Spinal cord (tissue), 10 donors: Measurements from ENCODE around the gene SYT8. TPM values are rescaled to one million over a fixed set of nuclear protein-coding genes. Genes with fewer than 3 reads are reported as not detected.

Experiments
- DNase-seq, 6 donors: peaks; one replicate each; pipeline versions ENCODE4 v3.0.0 to v3.0.0-alpha.2; 2013 to 2015; ENCODE audit warnings: low spot score in 6 of 6, low read depth in 4 of 6
- H3K27ac ChIP-seq: one replicate; pipeline ENCODE4 v1.5.1; 2013; ENCODE audit warnings: low read depth, low read length, control low read depth
- H3K27me3 ChIP-seq: one replicate; pipeline ENCODE4 v1.6.1; 2013; ENCODE audit warnings: low read length; ENCODE audit not compliant: control insufficient read depth, insufficient read depth
- H3K36me3 ChIP-seq: one replicate; pipeline ENCODE4 v1.6.1; 2013; ENCODE audit warnings: low read length; ENCODE audit not compliant: control insufficient read depth, insufficient read depth
- H3K4me1 ChIP-seq: one replicate; pipeline ENCODE4 v1.6.1; 2013; ENCODE audit warnings: low read length; ENCODE audit not compliant: control insufficient read depth, insufficient read depth
- H3K4me3 ChIP-seq: one replicate; pipeline ENCODE4 v1.5.1; 2013; ENCODE audit warnings: low read depth, low read length, control low read depth
- H3K9me3 ChIP-seq: one replicate; pipeline ENCODE4 v1.6.1; 2013; ENCODE audit warnings: low read length; ENCODE audit not compliant: control insufficient read depth, insufficient read depth
- WGBS: methylation state at CpG from one replicate; pipeline ENCODE4 v1.1.5; 2013; ENCODE audit warnings: missing lambda C conversion rate; ENCODE audit not compliant: insufficient coverage; 5-methylcytosine and 5-hydroxymethylcytosine counted together
- polyA plus RNA-seq, 2 donors: library from polyadenylated mRNA; unstranded; fragments of 120-200 nt; gene quantifications; one replicate each; pipeline ENCODE4 v1.2.1, GENCODE V29; 2013; ENCODE audit not compliant: insufficient read length in 2 of 2
- total RNA-seq, 2 donors: library from RNA; depleted of rRNA in 1 of 2; stranded (reverse); fragments of 120-200 nt in 1 of 2; fragments of >200 nt in 1 of 2; gene quantifications; one replicate each; pipeline versions ENCODE4 v1.2.3 to v1.2.4, GENCODE V29; 2013 to 2014
- donor health status: healthy.

The SYT8 gene
- total and polyA plus RNA-seq, 4 donors, result 0.09 to 0.22 TPM; not detected in 2

DNA sequence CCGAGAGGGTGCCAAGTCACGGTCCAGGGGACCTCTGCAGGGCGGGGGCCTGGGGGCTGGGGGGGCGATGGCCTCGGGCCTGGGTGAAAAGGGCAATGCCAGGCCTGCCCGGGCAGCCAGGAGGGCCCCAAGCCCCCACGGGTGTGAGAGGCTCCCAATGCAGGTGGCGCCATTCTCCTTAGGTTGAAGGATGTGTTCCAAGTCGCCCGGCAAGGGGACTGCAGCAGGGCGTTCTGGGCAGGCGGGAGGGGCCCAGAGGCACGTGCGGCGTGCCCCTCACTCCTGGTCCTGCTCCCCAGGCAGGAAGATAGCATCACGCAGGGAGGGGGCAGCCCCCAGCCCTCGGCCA, 3.3 kb downstream of the SYT8 start:
- Histone ChIP-seq H3K4me3 (no peak overlapping the region), H3K4me1 (peaks cover 18% of the 10 kb centered on the region), H3K36me3 (no peaks in the 10 kb centered on the region), H3K9me3 (no peaks in the 10 kb centered on the region), H3K27ac (no peak overlapping the region), H3K27me3 (no peaks in the 10 kb centered on the region)
- WGBS, result 67% methylated on average over 17 of the region's 17 CpGs
- no peak for DNase-seq

DNA sequence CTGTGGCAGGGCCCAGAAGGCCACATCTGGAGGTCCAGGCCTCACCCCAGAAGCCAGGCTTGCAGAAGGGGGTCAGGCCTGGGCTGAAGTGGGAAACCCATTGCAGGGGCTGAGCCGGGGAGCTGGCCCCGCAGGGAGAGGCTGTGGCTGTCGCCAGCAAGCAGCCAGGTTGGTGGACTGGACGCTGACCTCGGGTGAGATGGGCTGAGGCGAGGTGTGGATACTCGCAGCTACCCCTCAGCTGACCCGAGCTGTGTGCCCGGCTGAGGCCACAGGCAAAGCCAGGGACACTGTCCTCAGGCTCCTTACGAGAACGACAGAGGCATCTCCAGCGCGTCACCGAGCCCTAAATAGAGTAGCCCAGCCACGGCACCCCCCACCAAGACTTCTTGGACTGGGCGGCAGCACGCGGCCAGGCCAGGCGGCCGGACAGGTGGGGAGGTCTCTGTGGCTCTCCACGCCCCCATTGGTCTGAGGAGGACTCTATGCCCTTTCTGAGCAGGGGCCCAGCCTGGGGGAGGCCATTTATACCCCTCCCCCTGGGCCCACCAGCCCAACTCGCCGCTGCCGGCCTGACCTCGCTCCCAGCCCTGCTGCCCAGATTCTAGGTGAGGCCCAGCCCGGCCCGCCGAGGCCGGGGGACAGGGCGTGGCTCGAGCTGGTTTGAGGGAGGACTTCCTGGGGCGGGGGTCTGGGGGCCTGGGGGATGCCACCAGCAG, 3.8 kb downstream of the SYT8 start, which contains the start of gene TNNI2:
Gene TNNI2, plus strand, starts transcription at position 556 of the 719 bp plus-strand sequence. CDS start 716 bp downstream, outside the sequence.
- Histone ChIP-seq H3K27ac (no peak within 1 kb of the TSS), H3K9me3 (no peaks in the 10 kb centered on the region), H3K4me3 (no peak within 1 kb of the TSS), H3K4me1 (peaks cover 14% of the 10 kb centered on the region), H3K36me3 (no peaks in the 10 kb centered on the region), H3K27me3 (no peaks in the 10 kb centered on the region)
- 91% methylated on average over 26 of the region's 32 CpGs for WGBS
- DNase-seq, result no peak

DNA sequence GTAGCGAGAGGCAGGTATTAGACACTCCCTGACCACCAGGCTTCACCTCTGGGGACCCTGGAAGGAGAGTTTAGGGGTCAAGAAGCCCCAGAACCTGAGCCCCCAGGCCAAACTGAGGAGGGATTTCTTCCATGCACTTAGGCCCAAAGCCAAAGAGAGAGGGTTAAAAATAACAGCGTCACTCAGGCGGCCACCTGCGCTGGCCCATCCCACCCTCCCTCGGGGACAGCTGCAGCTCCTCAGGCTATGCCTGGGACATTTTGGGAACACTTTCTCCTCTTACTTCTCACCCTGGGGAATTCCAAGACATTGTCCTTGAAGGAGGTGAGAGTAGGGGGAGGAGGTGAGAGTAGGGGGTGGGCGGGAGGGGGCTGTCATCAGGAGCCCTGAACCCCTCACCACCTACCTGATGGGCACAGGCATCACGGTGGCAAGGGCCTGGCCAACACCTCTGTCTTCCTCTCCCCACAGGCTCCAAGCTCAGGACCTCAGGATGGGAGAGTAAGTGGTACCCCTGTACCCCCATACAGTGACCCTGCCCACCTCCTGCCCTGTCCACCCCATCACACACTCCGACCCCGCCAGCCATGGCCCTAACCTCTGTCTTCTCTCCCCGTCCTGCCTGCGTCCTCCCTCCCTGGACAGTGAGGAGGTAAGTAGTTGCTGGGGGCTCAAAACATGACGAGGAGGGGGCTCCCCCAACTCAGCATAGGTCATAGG, 4.6 kb downstream of the SYT8 start:
- no peaks in the 10 kb centered on the region for H3K36me3 ChIP-seq
- 83% methylated on average over 2 of the region's 12 CpGs for WGBS
- no peak for DNase-seq
- peaks cover 18% of the 10 kb centered on the region for H3K4me1 ChIP-seq
- no peaks in the 10 kb centered on the region for H3K27me3 ChIP-seq
- H3K27ac ChIP-seq, result no peak overlapping the region
- H3K4me3 ChIP-seq, result no peak overlapping the region
- no peaks in the 10 kb centered on the region for H3K9me3 ChIP-seq

DNA sequence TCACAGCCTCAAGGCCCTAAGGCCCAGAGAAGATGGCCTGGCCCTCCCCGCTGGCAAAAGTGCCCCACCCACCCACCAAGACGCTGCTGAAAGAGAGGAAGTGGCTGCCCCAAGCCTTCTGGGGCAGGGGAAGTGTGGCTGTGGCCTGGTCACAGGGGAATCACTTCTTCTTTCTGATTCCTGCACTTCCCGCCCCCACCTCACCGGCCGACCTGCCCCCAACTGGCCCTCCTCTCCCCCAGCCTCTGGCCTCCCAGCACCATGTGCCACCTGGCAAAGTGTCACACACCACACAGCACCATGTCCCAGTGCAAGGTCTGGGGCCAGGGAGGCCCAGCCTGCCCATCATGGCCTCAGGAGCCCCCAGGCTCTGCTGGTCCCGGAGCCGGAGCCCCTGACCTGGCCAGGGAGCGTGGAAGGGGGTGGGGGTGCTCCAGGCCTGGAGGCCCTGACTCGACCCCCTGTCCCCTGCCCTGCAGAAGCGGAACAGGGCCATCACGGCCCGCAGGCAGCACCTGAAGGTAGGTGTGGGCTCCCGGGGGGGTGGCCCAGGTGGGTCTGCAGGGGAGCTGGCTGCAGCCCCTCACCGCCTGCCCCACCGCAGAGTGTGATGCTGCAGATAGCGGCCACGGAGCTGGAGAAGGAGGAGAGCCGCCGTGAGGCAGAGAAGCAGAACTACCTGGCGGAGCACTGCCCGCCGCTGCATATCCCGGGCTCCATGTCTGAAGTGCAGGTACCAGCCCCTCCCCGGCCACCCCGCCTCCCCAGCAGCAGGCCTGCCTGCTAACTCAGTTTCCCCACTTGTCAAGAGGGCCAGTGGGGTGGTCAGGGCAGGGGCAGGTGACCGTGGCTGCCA, 5.4 kb downstream of the SYT8 start:
- H3K36me3 ChIP-seq, result no peaks in the 10 kb centered on the region
- no peak overlapping the region for H3K4me3 ChIP-seq
- H3K4me1 ChIP-seq, result peaks cover 18% of the 10 kb centered on the region
- no peaks in the 10 kb centered on the region for H3K9me3 ChIP-seq
- 78% methylated on average over 24 of the region's 26 CpGs for WGBS
- H3K27me3 ChIP-seq, result no peaks in the 10 kb centered on the region
- no peak for DNase-seq
- H3K27ac ChIP-seq, result no peak overlapping the region

DNA sequence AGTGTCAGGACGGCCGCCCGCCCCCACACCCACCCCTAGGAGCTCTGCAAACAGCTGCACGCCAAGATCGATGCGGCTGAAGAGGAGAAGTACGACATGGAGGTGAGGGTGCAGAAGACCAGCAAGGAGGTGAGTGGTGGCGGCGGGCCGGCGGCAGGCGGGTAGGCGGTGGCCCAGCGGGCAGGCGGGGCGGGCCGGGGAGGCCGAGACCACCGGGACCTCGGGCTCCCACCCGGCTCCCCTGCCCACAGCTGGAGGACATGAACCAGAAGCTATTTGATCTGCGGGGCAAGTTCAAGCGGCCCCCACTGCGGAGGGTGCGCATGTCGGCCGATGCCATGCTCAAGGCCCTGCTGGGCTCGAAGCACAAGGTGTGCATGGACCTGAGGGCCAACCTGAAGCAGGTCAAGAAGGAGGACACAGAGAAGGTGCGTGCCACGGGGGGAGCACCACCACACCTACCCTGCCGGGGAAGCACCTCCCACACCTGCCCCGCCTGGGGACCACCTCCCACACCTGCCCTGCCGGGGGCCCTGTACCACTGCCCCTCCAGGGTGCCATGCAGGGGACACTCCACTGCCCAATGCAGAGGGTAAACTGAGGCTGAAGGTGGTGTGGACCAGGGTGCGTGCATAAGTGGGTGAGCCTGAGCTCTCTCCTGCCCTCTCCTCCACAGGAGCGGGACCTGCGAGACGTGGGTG, 6.1 kb downstream of the SYT8 start:
- Histone ChIP-seq H3K4me3 (no peak overlapping the region), H3K27me3 (peaks cover 2% of the 10 kb centered on the region), H3K27ac (no peak overlapping the region), H3K9me3 (no peaks in the 10 kb centered on the region), H3K36me3 (no peaks in the 10 kb centered on the region), H3K4me1 (peaks cover 18% of the 10 kb centered on the region)
- no peak for DNase-seq
- 94% methylated on average over 28 of the region's 37 CpGs for WGBS

DNA sequence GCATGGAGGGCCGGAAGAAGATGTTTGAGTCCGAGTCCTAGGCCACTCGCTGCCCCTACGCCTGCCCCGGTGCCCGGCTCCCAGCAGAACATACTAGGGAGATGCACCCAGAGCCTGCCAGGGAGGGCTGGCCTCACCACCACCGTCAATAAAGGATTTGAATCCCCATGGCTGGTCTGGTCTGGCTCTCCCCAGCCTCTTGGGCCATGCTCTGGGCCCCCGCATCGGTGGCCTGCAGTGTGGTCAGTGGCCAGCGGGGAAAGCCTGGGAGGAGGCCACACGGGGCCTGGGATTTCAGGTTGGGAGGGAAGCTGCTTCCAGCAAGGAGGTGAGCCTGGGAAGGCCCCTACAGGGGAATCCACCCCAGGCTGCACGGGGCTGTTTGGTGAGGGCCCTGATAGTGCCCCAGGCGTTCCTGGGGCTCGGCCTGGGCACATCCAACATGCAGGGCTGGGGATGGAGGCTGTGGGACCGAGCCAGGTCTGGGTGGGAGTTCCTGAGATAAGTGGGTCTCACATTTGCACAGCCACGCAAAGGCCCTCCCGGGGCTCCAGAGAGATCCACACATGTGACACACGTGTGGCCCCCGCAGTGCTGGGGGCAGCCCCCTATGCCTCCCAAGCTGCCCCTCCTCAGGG, 6.8 kb downstream of the SYT8 start:
- Histone ChIP-seq H3K4me3 (no peak overlapping the region), H3K27ac (no peak overlapping the region), H3K9me3 (no peaks in the 10 kb centered on the region), H3K27me3 (peaks cover 2% of the 10 kb centered on the region), H3K36me3 (no peaks in the 10 kb centered on the region), H3K4me1 (peaks cover 18% of the 10 kb centered on the region)
- no peak for DNase-seq
- WGBS, result 89% methylated on average over 19 of the region's 19 CpGs

DNA sequence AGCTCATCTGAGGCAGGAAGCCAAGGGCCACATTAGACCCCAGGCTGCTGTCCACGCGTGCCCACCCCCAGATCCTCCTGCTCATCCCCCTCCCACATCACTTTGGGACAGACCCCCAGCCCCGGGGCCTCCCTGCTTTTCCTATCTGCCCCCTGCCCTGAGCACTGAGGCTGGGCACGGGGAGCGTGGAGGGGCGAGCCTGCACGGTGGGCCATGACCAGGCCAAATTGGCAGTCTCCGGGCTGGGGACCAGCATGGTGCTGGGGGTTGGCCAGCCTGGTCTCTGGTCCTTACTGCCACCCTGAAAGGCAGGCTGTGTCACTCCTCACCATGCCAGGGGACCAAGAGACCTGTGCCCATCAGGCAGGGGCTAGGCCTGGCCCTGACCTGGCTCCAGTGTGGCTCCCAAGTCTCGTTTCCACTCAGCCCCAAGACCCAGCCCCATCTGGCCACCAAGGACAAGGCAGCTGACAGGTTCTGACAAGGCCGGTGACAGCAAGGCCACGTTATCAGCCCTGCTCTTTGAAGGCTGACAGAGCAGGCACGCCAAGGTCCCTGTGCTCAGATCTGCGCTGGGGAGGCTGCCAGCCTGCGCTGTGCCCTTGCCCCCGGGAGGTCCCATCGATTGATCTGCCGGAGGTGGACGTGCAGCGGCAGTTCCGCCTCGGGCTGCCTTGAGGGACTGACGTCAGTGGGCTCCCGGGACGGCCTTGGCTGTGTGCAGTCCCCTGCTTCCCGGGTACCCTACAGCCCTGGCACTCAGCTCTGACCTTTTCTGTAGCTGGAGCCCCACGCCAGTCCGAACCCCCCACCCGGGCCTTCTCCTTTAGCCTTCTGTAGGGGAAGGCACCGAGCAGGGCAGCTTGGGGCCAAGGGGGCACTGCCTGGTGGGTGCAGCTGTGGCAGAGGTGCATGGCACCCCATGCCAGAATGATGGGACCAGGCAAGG, 7.6 kb downstream of the SYT8 start:
- H3K27me3 ChIP-seq, result peaks cover 2% of the 10 kb centered on the region
- no peak for DNase-seq
- H3K36me3 ChIP-seq, result no peaks in the 10 kb centered on the region
- H3K27ac ChIP-seq, result no peak overlapping the region
- 82% methylated on average over 28 of the region's 29 CpGs for WGBS
- H3K4me1 ChIP-seq, result peaks cover 16% of the 10 kb centered on the region
- no peaks in the 10 kb centered on the region for H3K9me3 ChIP-seq
- H3K4me3 ChIP-seq, result no peak overlapping the region

DNA sequence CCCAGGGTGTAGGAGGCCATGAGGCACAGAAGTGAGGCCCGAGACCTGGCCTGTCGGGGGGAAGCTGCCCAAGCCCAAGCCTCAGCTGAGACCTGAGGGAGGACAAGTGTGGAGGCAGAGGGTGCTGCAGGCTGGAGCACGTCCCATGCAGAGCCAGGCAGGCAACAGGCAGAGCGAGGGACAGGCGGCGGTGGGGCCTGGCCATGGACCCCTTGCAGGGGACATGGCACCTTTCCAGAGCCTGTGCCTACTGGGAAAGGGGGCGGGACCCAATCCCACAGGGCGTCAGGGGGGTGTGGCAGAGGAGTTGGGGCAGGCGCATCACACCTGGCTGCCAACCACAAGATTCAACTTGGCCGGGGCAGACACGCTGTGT, 8.3 kb downstream of the SYT8 start:
- Histone ChIP-seq H3K4me3 (no peak overlapping the region), H3K36me3 (no peaks in the 10 kb centered on the region), H3K27me3 (peaks cover 2% of the 10 kb centered on the region), H3K4me1 (peaks cover 10% of the 10 kb centered on the region), H3K27ac (no peak overlapping the region), H3K9me3 (no peaks in the 10 kb centered on the region)
- DNase-seq, result no peak
- 90% methylated on average over 6 of the region's 11 CpGs for WGBS
